ENCODE measurements around the gene MORC2.

The MORC2 gene

DNA sequence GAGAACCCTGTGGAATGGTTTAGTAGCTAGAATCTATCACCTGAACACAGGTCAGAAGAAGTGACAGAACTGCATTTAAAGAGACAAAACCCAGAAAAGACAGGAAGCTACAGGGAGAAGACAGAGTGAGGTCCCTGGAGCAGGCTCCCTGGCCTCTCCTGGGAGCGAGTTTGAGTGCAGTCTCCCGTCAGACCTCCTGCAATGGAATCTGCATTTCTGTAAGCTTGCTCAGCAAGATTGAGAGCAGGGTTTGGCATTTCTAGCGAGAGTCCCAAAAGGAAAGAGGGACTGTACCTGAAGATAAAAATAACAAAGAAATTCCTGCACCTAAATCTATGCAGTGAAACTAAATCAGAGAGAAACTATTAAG, 74.2 kb downstream of the MORC2 start:
- no peak overlapping the region for H3K4me3 ChIP-seq (ENCODE audit: low read length)
- no peak for DNase-seq (ENCODE audit: low read depth)
- TF ChIP-seq, protein P1, sequence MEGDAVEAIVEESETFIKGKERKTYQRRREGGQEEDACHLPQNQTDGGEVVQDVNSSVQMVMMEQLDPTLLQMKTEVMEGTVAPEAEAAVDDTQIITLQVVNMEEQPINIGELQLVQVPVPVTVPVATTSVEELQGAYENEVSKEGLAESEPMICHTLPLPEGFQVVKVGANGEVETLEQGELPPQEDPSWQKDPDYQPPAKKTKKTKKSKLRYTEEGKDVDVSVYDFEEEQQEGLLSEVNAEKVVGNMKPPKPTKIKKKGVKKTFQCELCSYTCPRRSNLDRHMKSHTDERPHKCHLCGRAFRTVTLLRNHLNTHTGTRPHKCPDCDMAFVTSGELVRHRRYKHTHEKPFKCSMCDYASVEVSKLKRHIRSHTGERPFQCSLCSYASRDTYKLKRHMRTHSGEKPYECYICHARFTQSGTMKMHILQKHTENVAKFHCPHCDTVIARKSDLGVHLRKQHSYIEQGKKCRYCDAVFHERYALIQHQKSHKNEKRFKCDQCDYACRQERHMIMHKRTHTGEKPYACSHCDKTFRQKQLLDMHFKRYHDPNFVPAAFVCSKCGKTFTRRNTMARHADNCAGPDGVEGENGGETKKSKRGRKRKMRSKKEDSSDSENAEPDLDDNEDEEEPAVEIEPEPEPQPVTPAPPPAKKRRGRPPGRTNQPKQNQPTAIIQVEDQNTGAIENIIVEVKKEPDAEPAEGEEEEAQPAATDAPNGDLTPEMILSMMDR (conservative IDR thresholded peaks at IDR 0.05; ENCODE audit: low read length): no peak

DNA sequence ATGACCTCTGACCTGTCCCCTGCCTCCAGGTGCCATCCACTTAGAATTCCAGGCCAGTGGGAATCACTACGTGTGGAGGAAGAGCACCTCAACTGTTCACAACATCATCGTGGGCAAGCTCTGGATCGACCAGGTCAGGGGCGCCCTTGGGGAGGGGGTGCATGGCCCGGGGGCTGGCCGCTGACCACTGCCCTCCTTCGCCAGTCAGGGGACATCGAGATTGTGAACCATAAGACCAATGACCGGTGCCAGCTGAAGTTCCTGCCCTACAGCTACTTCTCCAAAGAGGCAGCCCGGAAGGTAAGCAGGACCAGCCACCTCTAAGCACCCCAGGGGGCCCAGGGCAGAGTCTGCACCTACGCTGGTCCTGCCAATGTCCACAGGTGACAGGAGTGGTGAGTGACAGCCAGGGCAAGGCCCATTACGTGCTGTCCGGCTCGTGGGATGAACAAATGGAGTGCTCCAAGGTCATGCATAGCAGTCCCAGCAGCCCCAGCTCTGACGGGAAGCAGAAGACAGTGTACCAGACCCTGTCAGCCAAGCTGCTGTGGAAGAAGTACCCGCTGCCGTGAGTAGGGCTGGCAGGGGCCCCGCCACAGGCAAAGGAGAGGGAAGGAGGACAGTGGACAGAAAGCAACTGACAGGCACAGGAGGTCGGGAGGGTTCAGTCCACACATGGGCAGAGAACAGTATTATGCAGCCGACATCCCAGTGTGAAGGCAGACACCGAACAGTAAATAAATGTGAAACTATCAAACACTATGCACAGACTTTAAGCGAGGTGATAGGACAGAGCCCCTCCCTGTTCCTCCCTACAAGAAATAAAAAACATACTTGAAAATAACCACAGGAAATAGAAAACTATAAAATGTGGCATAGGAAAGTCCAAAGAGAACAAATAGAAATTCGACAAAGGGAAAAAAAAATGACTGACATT, 74.9 kb downstream of the MORC2 start:
- TF ChIP-seq, protein P1 (conservative IDR thresholded peaks at IDR 0.05; ENCODE audit: low read length): no peak
- DNase-seq (ENCODE audit: low read depth): no peak
- H3K4me3 ChIP-seq (ENCODE audit: low read length): no peak overlapping the region

DNA sequence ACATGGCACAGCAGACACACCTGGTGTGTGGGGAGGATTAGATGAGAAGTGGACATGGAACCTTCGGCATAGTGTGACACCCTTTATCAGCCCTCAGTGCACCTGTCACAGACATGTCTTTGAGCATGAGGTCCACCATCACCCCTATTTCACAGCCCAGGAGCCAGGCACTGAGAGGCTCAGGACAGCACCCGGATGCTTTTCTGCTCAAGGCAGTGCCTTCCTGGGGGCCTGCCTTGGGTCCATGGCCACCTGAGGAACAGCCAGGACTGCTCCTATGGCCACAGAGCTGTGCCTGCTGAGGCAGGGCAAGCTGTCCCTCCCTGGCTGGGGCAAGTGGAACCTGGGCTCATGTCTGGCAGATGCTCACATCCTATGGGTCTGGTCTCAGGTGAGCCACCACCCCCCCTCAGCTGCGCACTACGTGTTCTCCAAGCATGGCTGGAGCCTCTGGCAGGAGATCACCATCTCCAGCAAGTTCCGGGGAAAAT, 75.8 kb downstream of the MORC2 start:
- H3K4me3 ChIP-seq (ENCODE audit: low read length): no peak overlapping the region
- no peak for DNase-seq (ENCODE audit: low read depth)
- TF ChIP-seq, protein P1 (conservative IDR thresholded peaks at IDR 0.05; ENCODE audit: low read length): no peak

DNA sequence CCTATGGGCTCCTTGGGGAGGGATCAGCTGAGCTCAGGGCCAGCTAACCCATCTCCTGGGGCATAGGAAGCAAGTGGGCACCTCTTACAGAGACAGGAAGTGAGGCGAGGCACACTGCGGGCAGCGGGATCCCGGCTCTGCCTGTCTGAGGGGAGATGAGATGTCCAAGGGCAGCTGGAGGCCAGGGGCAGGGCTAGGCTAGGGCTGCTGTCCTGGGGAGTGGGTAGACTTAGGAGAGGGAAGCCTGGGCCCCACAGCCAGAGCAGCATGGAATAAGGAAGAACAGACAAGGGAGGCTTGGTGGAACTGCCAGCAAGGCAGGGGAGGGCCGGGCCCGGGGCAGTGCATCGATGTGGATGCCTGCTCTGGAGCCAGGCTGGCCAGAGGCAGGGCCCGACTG, 76.3 kb downstream of the MORC2 start:
- H3K4me3 ChIP-seq (ENCODE audit: low read length): no peak overlapping the region
- TF ChIP-seq, protein P1 (conservative IDR thresholded peaks at IDR 0.05; ENCODE audit: low read length): no peak
- DNase-seq (ENCODE audit: low read depth): no peak

DNA sequence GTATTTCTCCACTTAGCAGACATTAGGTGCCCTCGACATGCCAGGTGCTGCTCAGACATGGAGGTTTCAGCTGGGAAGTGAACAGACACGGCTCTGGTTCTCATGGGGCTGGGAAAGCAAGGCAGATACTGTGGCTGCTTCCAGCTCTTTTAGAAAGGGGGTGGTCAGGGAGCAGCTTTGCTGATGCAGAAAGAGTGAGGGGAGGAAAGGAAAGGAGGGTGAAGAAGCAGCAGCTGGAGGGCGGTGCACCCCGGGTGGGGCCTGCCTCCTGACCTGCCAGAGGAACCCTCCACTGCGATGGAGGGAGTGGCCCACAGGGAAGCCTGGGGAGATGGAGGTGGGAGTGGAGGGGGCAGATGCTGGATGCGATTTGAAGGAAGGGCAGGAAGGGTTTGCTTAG, 76.8 kb downstream of the MORC2 start:
- H3K4me3 ChIP-seq (ENCODE audit: low read length): no peak overlapping the region
- TF ChIP-seq, protein P1 (conservative IDR thresholded peaks at IDR 0.05; ENCODE audit: low read length): no peak
- DNase-seq (ENCODE audit: low read depth): no peak

DNA sequence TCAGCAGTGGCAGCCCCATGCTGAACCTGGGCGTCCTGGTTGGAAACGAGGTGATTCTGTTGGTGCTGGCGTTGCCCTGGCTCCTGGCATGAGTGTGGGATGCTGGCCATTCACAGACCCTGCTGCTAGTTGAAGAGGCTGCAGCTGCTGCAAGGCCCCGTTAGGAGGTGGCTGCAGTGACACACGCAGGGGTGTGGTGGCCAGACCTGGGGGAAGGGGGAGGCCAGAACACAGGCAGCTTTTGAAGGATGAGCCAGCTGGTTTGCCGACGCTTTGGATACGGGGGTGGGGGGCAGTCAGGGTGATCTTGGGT, 77.2 kb downstream of the MORC2 start:
- H3K4me3 ChIP-seq (ENCODE audit: low read length): no peak overlapping the region
- no peak for DNase-seq (ENCODE audit: low read depth)
- TF ChIP-seq, protein P1 (conservative IDR thresholded peaks at IDR 0.05; ENCODE audit: low read length): no peak

Measured in AG10803 (cell line).